ENCODE data around the gene WDR20.

DNA sequence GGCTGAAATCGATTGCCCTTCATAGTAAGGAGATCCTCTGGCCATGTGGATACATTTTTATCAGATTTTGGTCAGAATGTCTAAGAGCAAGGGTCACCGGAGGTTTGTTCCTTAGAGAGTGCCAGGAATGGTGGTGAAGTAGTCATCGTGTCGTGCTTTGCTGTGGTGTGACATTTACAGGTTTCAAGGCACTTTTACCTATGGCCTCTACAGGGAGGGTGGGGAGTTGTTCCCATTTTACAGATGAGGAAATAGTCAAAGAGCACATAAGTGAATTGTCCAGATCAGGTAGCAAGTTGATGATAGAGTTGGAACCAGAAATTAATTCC is 57.2 kb downstream of the WDR20 start:
- TF ChIP-seq POLR2A (IDR thresholded peaks at IDR 0.05), result no peak
- TF ChIP-seq, protein P1, sequence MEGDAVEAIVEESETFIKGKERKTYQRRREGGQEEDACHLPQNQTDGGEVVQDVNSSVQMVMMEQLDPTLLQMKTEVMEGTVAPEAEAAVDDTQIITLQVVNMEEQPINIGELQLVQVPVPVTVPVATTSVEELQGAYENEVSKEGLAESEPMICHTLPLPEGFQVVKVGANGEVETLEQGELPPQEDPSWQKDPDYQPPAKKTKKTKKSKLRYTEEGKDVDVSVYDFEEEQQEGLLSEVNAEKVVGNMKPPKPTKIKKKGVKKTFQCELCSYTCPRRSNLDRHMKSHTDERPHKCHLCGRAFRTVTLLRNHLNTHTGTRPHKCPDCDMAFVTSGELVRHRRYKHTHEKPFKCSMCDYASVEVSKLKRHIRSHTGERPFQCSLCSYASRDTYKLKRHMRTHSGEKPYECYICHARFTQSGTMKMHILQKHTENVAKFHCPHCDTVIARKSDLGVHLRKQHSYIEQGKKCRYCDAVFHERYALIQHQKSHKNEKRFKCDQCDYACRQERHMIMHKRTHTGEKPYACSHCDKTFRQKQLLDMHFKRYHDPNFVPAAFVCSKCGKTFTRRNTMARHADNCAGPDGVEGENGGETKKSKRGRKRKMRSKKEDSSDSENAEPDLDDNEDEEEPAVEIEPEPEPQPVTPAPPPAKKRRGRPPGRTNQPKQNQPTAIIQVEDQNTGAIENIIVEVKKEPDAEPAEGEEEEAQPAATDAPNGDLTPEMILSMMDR (IDR thresholded peaks at IDR 0.05), result no peak
- TF ChIP-seq POLR2AphosphoS5 (IDR thresholded peaks at IDR 0.05), result no peak
